Uterus (tissue), 4 donors: ENCODE data around the gene ARHGEF17. TPM values are rescaled to one million over a fixed set of nuclear protein-coding genes. Genes with fewer than 3 reads are reported as not detected.
A peak's percentile ranks its signal among the peaks of the same experiment; 100 is the strongest.

Experiments
- DNase-seq, 2 donors: peaks; one replicate each; pipeline ENCODE4 v3.0.0-alpha.2; 2019 to 2020
- H3K27ac ChIP-seq, 2 donors: fragments of 200-600 bp; sonication (generic); 1 replicate in 1 of 2; 2 replicates in 1 of 2; pipeline ENCODE4 v1.5.1; 2016 to 2018
- H3K27me3 ChIP-seq, 2 donors: fragments of 200-600 bp; sonication (generic); one replicate each; pipeline ENCODE4 v1.5.1; 2018 to 2019; ENCODE audit warnings: control low read depth in 1 of 2
- H3K36me3 ChIP-seq, 2 donors: fragments of 200-600 bp; sonication (generic); one replicate each; pipeline ENCODE4 v1.5.1; 2019; ENCODE audit warnings: control low read depth in 1 of 2
- H3K4me1 ChIP-seq, 2 donors: fragments of 200-600 bp; sonication (generic); one replicate each; pipeline ENCODE4 v1.5.1; 2018 to 2019; ENCODE audit warnings: control low read depth in 1 of 2
- H3K4me3 ChIP-seq, 2 donors: fragments of 200-600 bp; sonication (generic); 1 replicate in 1 of 2; 2 replicates in 1 of 2; pipeline ENCODE4 v1.5.1; 2018 to 2019; ENCODE audit warnings: mild to moderate bottlenecking in 1 of 2
- H3K9me3 ChIP-seq, 2 donors: fragments of 200-600 bp; sonication (generic); one replicate each; pipeline ENCODE4 v1.5.1; 2019; ENCODE audit warnings: control low read depth in 1 of 2
- CTCF ChIP-seq, 4 experiments: fragments of 200-600 bp in 2 of 4; fragments of 450-650 bp in 2 of 4; sonication (generic) in 2 of 4; IDR thresholded peaks; one replicate each; pipeline ENCODE4 v1.5.1; 2016 to 2019; ENCODE audit warnings: antibody characterized with exemption in 4 of 4, mild to moderate bottlenecking in 2 of 4, moderate library complexity in 1 of 4
- POLR2A ChIP-seq, 2 donors: fragments of 450-650 bp; IDR thresholded peaks; one replicate each; pipeline ENCODE4 v1.6.1; 2016; ENCODE audit warnings: antibody characterized with exemption in 2 of 2, mild to moderate bottlenecking in 1 of 2, moderate library complexity in 1 of 2
- intact Hi-C: fragments of 100-400 bp; cut with DNase I; formaldehyde crosslinking; loops from one replicate; pipeline ENCODE4 v1.15.1; 2023; ENCODE audit warnings: low total_unique reads
- total RNA-seq, 4 donors: library from RNA; depleted of rRNA in 3 of 4; stranded (reverse); fragments of >200 nt in 3 of 4; gene quantifications; one replicate each; pipeline versions ENCODE4 v1.1.0 to v1.2.4, GENCODE V29; 2014 to 2023
- donor health status: DM: yes; HTN: yes; CAD: no.

The ARHGEF17 gene
- total RNA-seq, 4 donors from 2014 or later: 17.9 to 174 (median 58.6) TPM

- intact Hi-C loops: loop anchor here (5.0 kb wide), 1 partner anchor 40 kb away; no protein-coding TSS in a partner anchor
- no peaks in the 10 kb centered on the region for H3K9me3 ChIP-seq
- no peaks in the 10 kb centered on the region for H3K4me1 ChIP-seq
- no peak for DNase-seq
- no peak overlapping the region for H3K27ac ChIP-seq
- TF ChIP-seq CTCF (IDR thresholded peaks at IDR 0.05): no peak
- TF ChIP-seq POLR2A (IDR thresholded peaks at IDR 0.05): no peak
- H3K36me3 ChIP-seq: no peaks in the 10 kb centered on the region
- H3K27me3 ChIP-seq: no peaks in the 10 kb centered on the region
- H3K4me3 ChIP-seq: no peak overlapping the region
These were observed 10.4 kb upstream of the ARHGEF17 start for GRCh38 chr11:73297702-73298101.

- Histone ChIP-seq H3K9me3 (no peaks in the 10 kb centered on the region), H3K4me3 (no peak overlapping the region), H3K4me1 (no peaks in the 10 kb centered on the region), H3K36me3 (no peaks in the 10 kb centered on the region), H3K27me3 (no peaks in the 10 kb centered on the region), H3K27ac (no peak overlapping the region)
- no peak for TF ChIP-seq POLR2A (IDR thresholded peaks at IDR 0.05)
- TF ChIP-seq CTCF (IDR thresholded peaks at IDR 0.05): no peak
- DNase-seq: no peak
- intact Hi-C loops: loop anchor here (5.0 kb wide), 1 partner anchor 39 kb away; no protein-coding TSS in a partner anchor
These were observed 9.8 kb upstream of the ARHGEF17 start for GRCh38 chr11:73298233-73298632.

GRCh38 chr11:73299751-73300150, 8.3 kb upstream of the ARHGEF17 start:
- Histone ChIP-seq H3K4me3 (no peak overlapping the region), H3K9me3 (no peaks in the 10 kb centered on the region), H3K27me3 (no peaks in the 10 kb centered on the region), H3K36me3 (no peaks in the 10 kb centered on the region), H3K27ac (no peak overlapping the region), H3K4me1 (no peaks in the 10 kb centered on the region)
- intact Hi-C loops: loop anchor here (5.0 kb wide), 1 partner anchor 38 kb away; no protein-coding TSS in a partner anchor
- DNase-seq: no peak
- no peak for TF ChIP-seq CTCF (IDR thresholded peaks at IDR 0.05)
- TF ChIP-seq POLR2A (IDR thresholded peaks at IDR 0.05): no peak

- Histone ChIP-seq H3K4me3 (no peak overlapping the region), H3K9me3 (no peaks in the 10 kb centered on the region), H3K27ac (peak overlapping the region; percentile 91 to 93), H3K36me3 (no peaks in the 10 kb centered on the region), H3K4me1 (no peaks in the 10 kb centered on the region), H3K27me3 (no peaks in the 10 kb centered on the region)
- TF ChIP-seq POLR2A (IDR thresholded peaks at IDR 0.05) (no peak), CTCF (IDR thresholded peaks at IDR 0.05) (no peak)
- DNase-seq: no peak
- intact Hi-C loops: no loop called here
These were observed 1.8 kb upstream of the ARHGEF17 start for GRCh38 chr11:73306069-73306841.

- H3K9me3 ChIP-seq: no peaks in the 10 kb centered on the region
- DNase-seq: no peak
- H3K36me3 ChIP-seq: no peaks in the 10 kb centered on the region
- H3K27me3 ChIP-seq: no peaks in the 10 kb centered on the region
- TF ChIP-seq POLR2A (IDR thresholded peaks at IDR 0.05) (peak in 1 of 2 donors; percentile 29), CTCF (IDR thresholded peaks at IDR 0.05) (no peak)
- H3K4me3 ChIP-seq: peak overlapping the region; percentile 37 to 46
- H3K27ac ChIP-seq: peak overlapping the region; percentile 91 to 93
- intact Hi-C loops: no loop called here
- no peaks in the 10 kb centered on the region for H3K4me1 ChIP-seq
These were observed 1.1 kb upstream of the ARHGEF17 start for GRCh38 chr11:73306977-73307322.
